NT2/D1 (cell line): ENCODE data around the gene TMEM132C.
"Not testable (repeated sequence)": the region's sequence is repeated elsewhere in the genome, so short reads cannot be mapped to it uniquely, and the experiment has no call there.

ENCODE experiments used
- DNase-seq: peaks from one replicate; pipeline ENCODE4 v3.0.0-alpha.2; 2011; ENCODE audit warnings: low read depth, low spot score
- H3K27me3 ChIP-seq: 2 replicates; pipeline ENCODE4 v1.6.0; 2011; ENCODE audit warnings: mild to moderate bottlenecking; ENCODE audit not compliant: insufficient read length, insufficient read depth
- H3K36me3 ChIP-seq: 2 replicates; pipeline ENCODE4 v1.6.1; 2011; ENCODE audit warnings: mild to moderate bottlenecking, low read length, mixed read lengths; ENCODE audit not compliant: insufficient read depth, insufficient read length
- H3K4me1 ChIP-seq: 2 replicates; pipeline ENCODE4 v1.5.1; 2011; ENCODE audit not compliant: insufficient read depth, insufficient read length
- H3K4me3 ChIP-seq: 2 replicates; pipeline ENCODE4 v1.5.1; 2011; ENCODE audit warnings: low read depth; ENCODE audit not compliant: insufficient read length
- H3K9ac ChIP-seq: 2 replicates; pipeline ENCODE4 v1.6.0; 2011; ENCODE audit warnings: low read depth; ENCODE audit not compliant: insufficient read length
- H3K9me3 ChIP-seq: 2 replicates; pipeline ENCODE4 v1.5.1; 2011; ENCODE audit warnings: mild to moderate bottlenecking, low read length; ENCODE audit not compliant: insufficient read depth
- SUZ12 ChIP-seq: IDR thresholded peaks from 2 replicates; pipeline ENCODE4 v1.6.1; 2011; ENCODE audit not compliant: insufficient read length, insufficient read depth; ENCODE audit errors: extremely low read depth
- YY1 ChIP-seq: IDR thresholded peaks from 2 replicates; pipeline ENCODE4 v1.6.1; 2011; ENCODE audit not compliant: insufficient read length, insufficient read depth
- ZNF274 ChIP-seq: IDR thresholded peaks from 2 replicates; pipeline ENCODE4 v1.6.1; 2011; ENCODE audit warnings: mild to moderate bottlenecking, low read depth, low read length

The TMEM132C gene

GRCh38 chr12:128245905-128246304 is 21.1 kb upstream of the TMEM132C start:
- Histone ChIP-seq H3K4me1 (no peaks in the 10 kb centered on the region), H3K9me3 (peaks cover 19% of the 10 kb centered on the region; the same call in 1 of the 2 replicates), H3K9ac (no peak overlapping the region), H3K36me3 (no peaks in the 10 kb centered on the region), H3K27me3 (no peaks in the 10 kb centered on the region), H3K4me3 (no peak overlapping the region)
- DNase-seq = no peak
- TF ChIP-seq SUZ12 = no peak
- no peak for TF ChIP-seq YY1
- TF ChIP-seq ZNF274 = no peak

- Histone ChIP-seq H3K9me3 (peaks cover 19% of the 10 kb centered on the region; the same call in 1 of the 2 replicates), H3K4me3 (no peak overlapping the region), H3K27me3 (no peaks in the 10 kb centered on the region), H3K4me1 (no peaks in the 10 kb centered on the region), H3K9ac (no peak overlapping the region), H3K36me3 (no peaks in the 10 kb centered on the region)
- no peak for TF ChIP-seq SUZ12
- TF ChIP-seq YY1 = no peak
- TF ChIP-seq ZNF274 = no peak
- DNase-seq = no peak
These were observed 16.9 kb upstream of the TMEM132C start for GRCh38 chr12:128250096-128250495.

- not testable (repeated sequence) for H3K9ac ChIP-seq, H3K27me3 ChIP-seq, H3K9me3 ChIP-seq, H3K36me3 ChIP-seq, H3K4me3 ChIP-seq, DNase-seq, H3K4me1 ChIP-seq
These were observed 13.1 kb upstream of the TMEM132C start for GRCh38 chr12:128253829-128254228.

- no peaks in the 10 kb centered on the region for H3K4me1 ChIP-seq
- H3K4me3 ChIP-seq = no peak overlapping the region
- no peak overlapping the region for H3K9ac ChIP-seq
- no peak for DNase-seq
- no peaks in the 10 kb centered on the region for H3K27me3 ChIP-seq
- TF ChIP-seq YY1 (no peak), ZNF274 (no peak), SUZ12 (no peak)
- peaks cover 3% of the 10 kb centered on the region for H3K9me3 ChIP-seq
- no peaks in the 10 kb centered on the region for H3K36me3 ChIP-seq
These were observed 8.0 kb upstream of the TMEM132C start for GRCh38 chr12:128258866-128259555.

- H3K9ac ChIP-seq = no peak overlapping the region
- H3K4me1 ChIP-seq = no peaks in the 10 kb centered on the region
- no peak overlapping the region for H3K4me3 ChIP-seq
- H3K9me3 ChIP-seq = peaks cover 9% of the 10 kb centered on the region
- peak; percentile 50 for DNase-seq
- peaks cover under 1% of the 10 kb centered on the region for H3K27me3 ChIP-seq
- TF ChIP-seq SUZ12 (no peak), YY1 (no peak), ZNF274 (no peak)
- no peaks in the 10 kb centered on the region for H3K36me3 ChIP-seq
These were observed 7.4 kb upstream of the TMEM132C start for GRCh38 chr12:128259556-128260070.

- Histone ChIP-seq H3K4me1 (peaks cover 7% of the 10 kb centered on the region), H3K9ac (no peak overlapping the region), H3K27me3 (peaks cover 22% of the 10 kb centered on the region), H3K4me3 (no peak overlapping the region), H3K36me3 (no peaks in the 10 kb centered on the region), H3K9me3 (peaks cover 11% of the 10 kb centered on the region)
- TF ChIP-seq ZNF274 (no peak), YY1 (no peak), SUZ12 (no peak)
- no peak for DNase-seq
These were observed 5.2 kb upstream of the TMEM132C start for GRCh38 chr12:128261757-128262156.

- Histone ChIP-seq H3K27me3 (peaks cover 49% of the 10 kb centered on the region), H3K4me3 (no peak overlapping the region), H3K9ac (no peak overlapping the region), H3K36me3 (no peaks in the 10 kb centered on the region), H3K4me1 (peaks cover 7% of the 10 kb centered on the region), H3K9me3 (peaks cover 11% of the 10 kb centered on the region)
- no peak for TF ChIP-seq YY1
- no peak for TF ChIP-seq SUZ12
- no peak for TF ChIP-seq ZNF274
- DNase-seq = no peak
These were observed 1.4 kb upstream of the TMEM132C start for GRCh38 chr12:128265566-128265965.

- no peak for TF ChIP-seq SUZ12
- DNase-seq = no peak
- Histone ChIP-seq H3K9ac (peak overlapping the region; percentile 46), H3K36me3 (no peaks in the 10 kb centered on the region), H3K27me3 (peaks cover 52% of the 10 kb centered on the region), H3K4me1 (peaks cover 7% of the 10 kb centered on the region), H3K9me3 (peaks cover 11% of the 10 kb centered on the region), H3K4me3 (peak overlapping the region; percentile 56)
These were observed 884 bp upstream of the TMEM132C start for GRCh38 chr12:128266086-128266485.
